Mucosa of descending colon (tissue), 3 donors: Measurements from ENCODE around the gene MLANA. TPM values are rescaled to one million over a fixed set of nuclear protein-coding genes. Genes with fewer than 3 reads are reported as not detected.

Source experiments
- ATAC-seq: fragments of 200-7000 bp; cut with Tn5 transposase; one replicate; pipeline ENCODE4 v1.9.1; 2020; ENCODE audit warnings: mild to moderate bottlenecking, moderate library complexity
- DNase-seq, 3 donors: peaks; one replicate each; pipeline ENCODE4 v3.0.0-alpha.2; 2020
- H3K36me3 ChIP-seq: fragments of 200-600 bp; one replicate; pipeline ENCODE4 v1.8.0; 2021; ENCODE audit warnings: low read depth, mild to moderate bottlenecking
- H3K4me1 ChIP-seq: fragments of 200-600 bp; one replicate; pipeline ENCODE4 v1.8.0; 2021; ENCODE audit warnings: low read depth, mild to moderate bottlenecking
- H3K4me3 ChIP-seq: fragments of 200-600 bp; one replicate; pipeline ENCODE4 v1.8.0; 2021; ENCODE audit warnings: mild to moderate bottlenecking
- H3K9me3 ChIP-seq: fragments of 200-600 bp; one replicate; pipeline ENCODE4 v1.8.0; 2021; ENCODE audit warnings: mild to moderate bottlenecking
- CTCF ChIP-seq: fragments of 200-600 bp; IDR thresholded peaks from one replicate; pipeline ENCODE4 v1.8.0; 2022; ENCODE audit warnings: antibody characterized with exemption, mild to moderate bottlenecking
- intact Hi-C, 2 donors: fragments of 100-400 bp; cut with DNase I in 1 of 2; cut with micrococcal nuclease in 1 of 2; formaldehyde crosslinking; loops; one replicate each; pipeline versions ENCODE4 v1.11.0 to v1.11.1; 2022; cut with DNase I, micrococcal nuclease
- total RNA-seq, 3 donors: library from RNA; stranded (reverse); fragmentation: NEBNext Ultra II Directional in 2 of 3; extraction: Animal tissue kit (Norgen Biotek cat#: 25700) in 2 of 3; gene quantifications; one replicate each; pipeline versions ENCODE4 v1.2.1 to v1.2.4, GENCODE V29; 2021 to 2023
- donor health status: DM: no; HTN: no; CAD: no; lungs with moderate emphysema.
- donor health status: DM: no; HTN: no; CAD: no.
- donor health status: DM: no; HTN: yes; CAD: no.

The MLANA gene
- total RNA-seq, 3 donors from 2014 or later, result not detected

GRCh38 chr9:5846096-5846495 is 44.6 kb upstream of the MLANA start:
- intact Hi-C loops, result no loop called here
- Histone ChIP-seq H3K4me1 (peaks cover 13% of the 10 kb centered on the region), H3K36me3 (no peaks in the 10 kb centered on the region), H3K9me3 (no peaks in the 10 kb centered on the region), H3K4me3 (no peak overlapping the region)
- ATAC-seq (no peak), DNase-seq (no peak)
- no peak for TF ChIP-seq CTCF

- no peaks in the 10 kb centered on the region for H3K36me3 ChIP-seq
- intact Hi-C loops, result no loop called here
- no peaks in the 10 kb centered on the region for H3K9me3 ChIP-seq
- TF ChIP-seq CTCF, result no peak
- no peak for ATAC-seq
- H3K4me1 ChIP-seq, result peaks cover 13% of the 10 kb centered on the region
- no peak for DNase-seq
- no peak overlapping the region for H3K4me3 ChIP-seq
Measured at GRCh38 chr9:5846501-5846921, 44.2 kb upstream of the MLANA start.

- Histone ChIP-seq H3K36me3 (no peaks in the 10 kb centered on the region), H3K9me3 (no peaks in the 10 kb centered on the region), H3K4me3 (no peak overlapping the region), H3K4me1 (peaks cover 13% of the 10 kb centered on the region)
- no peak for DNase-seq
- ATAC-seq, result no peak
- TF ChIP-seq CTCF, result no peak
- intact Hi-C loops, result no loop called here
Measured at GRCh38 chr9:5848372-5848882, 42.3 kb upstream of the MLANA start.

GRCh38 chr9:5850724-5851122 is 40.0 kb upstream of the MLANA start:
- Histone ChIP-seq H3K4me1 (peaks cover 5% of the 10 kb centered on the region), H3K4me3 (no peak overlapping the region), H3K9me3 (no peaks in the 10 kb centered on the region), H3K36me3 (no peaks in the 10 kb centered on the region)
- ATAC-seq (no peak), DNase-seq (no peak)
- intact Hi-C loops, result no loop called here
- no peak for TF ChIP-seq CTCF

GRCh38 chr9:5851445-5851844 is 39.2 kb upstream of the MLANA start:
- TF ChIP-seq CTCF, result no peak
- H3K36me3 ChIP-seq, result no peaks in the 10 kb centered on the region
- DNase-seq (peak in 1 of 3 donors; percentile 30), ATAC-seq (peak; percentile 96)
- no peaks in the 10 kb centered on the region for H3K9me3 ChIP-seq
- intact Hi-C loops, result no loop called here
- H3K4me1 ChIP-seq, result peaks cover 5% of the 10 kb centered on the region
- H3K4me3 ChIP-seq, result no peak overlapping the region

GRCh38 chr9:5852987-5853386 is 37.7 kb upstream of the MLANA start:
- no peaks in the 10 kb centered on the region for H3K9me3 ChIP-seq
- peaks cover 5% of the 10 kb centered on the region for H3K4me1 ChIP-seq
- no peak overlapping the region for H3K4me3 ChIP-seq
- DNase-seq (no peak), ATAC-seq (no peak)
- no peaks in the 10 kb centered on the region for H3K36me3 ChIP-seq
- intact Hi-C loops, result no loop called here
- no peak for TF ChIP-seq CTCF
